AG10803 (cell line): ENCODE data around the gene BCL11B.
A peak's percentile ranks its signal among the peaks of the same experiment; 100 is the strongest.

Experiments used
- DNase-seq: peaks from one replicate; pipeline ENCODE4 v3.0.0; 2010; ENCODE audit warnings: low read depth
- H3K4me3 ChIP-seq: 2 replicates; pipeline ENCODE4 v1.5.1; 2011; ENCODE audit warnings: mild to moderate bottlenecking, low read length, control low read depth
- CTCF ChIP-seq: conservative IDR thresholded peaks from 2 replicates; pipeline ENCODE4 v1.5.1; 2011; ENCODE audit warnings: mild to moderate bottlenecking, low read length, control low read depth, inconsistent platforms

The BCL11B gene

GRCh38 chr14:99247772-99248171, 24.2 kb downstream of the BCL11B start:
- H3K4me3 ChIP-seq = no peak overlapping the region
- TF ChIP-seq CTCF = no peak

GRCh38 chr14:99247101-99247729, 24.8 kb downstream of the BCL11B start:
- no peak overlapping the region for H3K4me3 ChIP-seq
- no peak for TF ChIP-seq CTCF
- no peak for DNase-seq

More at GRCh38 chr14:99247772-99248171, 24.2 kb downstream of the BCL11B start:
- DNase-seq = no peak

- no peak for DNase-seq
- H3K4me3 ChIP-seq = no peak overlapping the region
- TF ChIP-seq CTCF = no peak
Observed at GRCh38 chr14:99246536-99247097, 25.4 kb downstream of the BCL11B start.

- peak overlapping the region; percentile 15; the same call in 1 of the 2 replicates for H3K4me3 ChIP-seq
- no peak for TF ChIP-seq CTCF
- no peak for DNase-seq
Observed at GRCh38 chr14:99245564-99246511, 26.2 kb downstream of the BCL11B start.

GRCh38 chr14:99244941-99245563, 26.9 kb downstream of the BCL11B start:
- DNase-seq = no peak
- TF ChIP-seq CTCF = no peak
- H3K4me3 ChIP-seq = no peak overlapping the region

- no peak for TF ChIP-seq CTCF
- no peak overlapping the region for H3K4me3 ChIP-seq
- DNase-seq = no peak
Observed at GRCh38 chr14:99244367-99244901, 27.6 kb downstream of the BCL11B start.
